ENCODE results near the gene KLHL41. TPM values are rescaled to one million over a fixed set of nuclear protein-coding genes. Genes with fewer than 3 reads are reported as not detected.
A peak's percentile ranks its signal among the peaks of the same experiment; 100 is the strongest.
"Not testable (repeated sequence)": the region's sequence is repeated elsewhere in the genome, so short reads cannot be mapped to it uniquely, and the experiment has no call there.

The KLHL41 gene
- total and polyA plus RNA-seq, 4 donors: 0.10 to 0.33 (median 0.26) TPM

DNA sequence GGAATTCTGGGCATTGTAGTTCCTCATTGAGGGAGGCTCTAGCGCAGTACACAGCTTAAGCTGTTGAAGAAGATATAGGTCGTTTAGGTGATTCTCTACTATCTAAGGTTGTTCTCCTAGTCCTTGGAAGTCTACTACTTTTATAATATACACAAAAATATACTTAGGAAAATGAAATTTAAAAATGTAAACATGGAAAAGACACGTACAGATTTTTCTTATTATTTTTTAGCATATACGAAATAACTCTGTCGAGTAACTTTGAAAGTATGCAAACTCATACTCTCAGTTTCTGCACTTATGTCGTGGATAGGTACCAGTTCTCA, 64.4 kb downstream of the KLHL41 start:
- no peak for TF ChIP-seq RAD21 (IDR thresholded peaks at IDR 0.05)
- peak in 1 of 2 donors; percentile 10 for TF ChIP-seq GABPA (IDR thresholded peaks at IDR 0.05 in 1 of 2, conservative IDR thresholded peaks at IDR 0.05 in 1 of 2)
- TF ChIP-seq YY1 (IDR thresholded peaks at IDR 0.05): peak; percentile 0
- no peak for TF ChIP-seq FOXA2 (IDR thresholded peaks at IDR 0.05)
- TF ChIP-seq TAF1 (conservative IDR thresholded peaks at IDR 0.05): no peak
- TF ChIP-seq HNF4G (IDR thresholded peaks at IDR 0.05): no peak
- TF ChIP-seq, protein P1, sequence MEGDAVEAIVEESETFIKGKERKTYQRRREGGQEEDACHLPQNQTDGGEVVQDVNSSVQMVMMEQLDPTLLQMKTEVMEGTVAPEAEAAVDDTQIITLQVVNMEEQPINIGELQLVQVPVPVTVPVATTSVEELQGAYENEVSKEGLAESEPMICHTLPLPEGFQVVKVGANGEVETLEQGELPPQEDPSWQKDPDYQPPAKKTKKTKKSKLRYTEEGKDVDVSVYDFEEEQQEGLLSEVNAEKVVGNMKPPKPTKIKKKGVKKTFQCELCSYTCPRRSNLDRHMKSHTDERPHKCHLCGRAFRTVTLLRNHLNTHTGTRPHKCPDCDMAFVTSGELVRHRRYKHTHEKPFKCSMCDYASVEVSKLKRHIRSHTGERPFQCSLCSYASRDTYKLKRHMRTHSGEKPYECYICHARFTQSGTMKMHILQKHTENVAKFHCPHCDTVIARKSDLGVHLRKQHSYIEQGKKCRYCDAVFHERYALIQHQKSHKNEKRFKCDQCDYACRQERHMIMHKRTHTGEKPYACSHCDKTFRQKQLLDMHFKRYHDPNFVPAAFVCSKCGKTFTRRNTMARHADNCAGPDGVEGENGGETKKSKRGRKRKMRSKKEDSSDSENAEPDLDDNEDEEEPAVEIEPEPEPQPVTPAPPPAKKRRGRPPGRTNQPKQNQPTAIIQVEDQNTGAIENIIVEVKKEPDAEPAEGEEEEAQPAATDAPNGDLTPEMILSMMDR (IDR thresholded peaks at IDR 0.05; ENCODE audit: low read depth, low read length, missing input control): no peak
- TF ChIP-seq, protein P2, sequence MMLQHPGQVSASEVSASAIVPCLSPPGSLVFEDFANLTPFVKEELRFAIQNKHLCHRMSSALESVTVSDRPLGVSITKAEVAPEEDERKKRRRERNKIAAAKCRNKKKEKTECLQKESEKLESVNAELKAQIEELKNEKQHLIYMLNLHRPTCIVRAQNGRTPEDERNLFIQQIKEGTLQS (IDR thresholded peaks at IDR 0.05): peak; percentile 7
- no peak for TF ChIP-seq HNF4A (conservative IDR thresholded peaks at IDR 0.05)
- TF ChIP-seq, protein P3, sequence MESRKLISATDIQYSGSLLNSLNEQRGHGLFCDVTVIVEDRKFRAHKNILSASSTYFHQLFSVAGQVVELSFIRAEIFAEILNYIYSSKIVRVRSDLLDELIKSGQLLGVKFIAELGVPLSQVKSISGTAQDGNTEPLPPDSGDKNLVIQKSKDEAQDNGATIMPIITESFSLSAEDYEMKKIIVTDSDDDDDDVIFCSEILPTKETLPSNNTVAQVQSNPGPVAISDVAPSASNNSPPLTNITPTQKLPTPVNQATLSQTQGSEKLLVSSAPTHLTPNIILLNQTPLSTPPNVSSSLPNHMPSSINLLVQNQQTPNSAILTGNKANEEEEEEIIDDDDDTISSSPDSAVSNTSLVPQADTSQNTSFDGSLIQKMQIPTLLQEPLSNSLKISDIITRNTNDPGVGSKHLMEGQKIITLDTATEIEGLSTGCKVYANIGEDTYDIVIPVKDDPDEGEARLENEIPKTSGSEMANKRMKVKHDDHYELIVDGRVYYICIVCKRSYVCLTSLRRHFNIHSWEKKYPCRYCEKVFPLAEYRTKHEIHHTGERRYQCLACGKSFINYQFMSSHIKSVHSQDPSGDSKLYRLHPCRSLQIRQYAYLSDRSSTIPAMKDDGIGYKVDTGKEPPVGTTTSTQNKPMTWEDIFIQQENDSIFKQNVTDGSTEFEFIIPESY (IDR thresholded peaks at IDR 0.05): no peak
- no peak for TF ChIP-seq RXRA (IDR thresholded peaks at IDR 0.05)
- H3K4me1 ChIP-seq (ENCODE audit: control insufficient read depth in 4 of 4, insufficient read depth in 4 of 4, low read length in 3 of 4): peaks cover 0 to 9% (median 7%) of the 10 kb centered on the region in 4 donors
- H3K4me3 ChIP-seq (ENCODE audit: low read depth in 1 of 3, low read length in 3 of 3): peak overlapping the region in 2 of 3 donors; percentile 81 to 91
- H3K27me3 ChIP-seq (ENCODE audit: control insufficient read depth in 4 of 4, insufficient read depth in 4 of 4, low read length in 3 of 4): no peaks in the 10 kb centered on the region
- H3K9me3 ChIP-seq (ENCODE audit: control insufficient read depth in 4 of 4, low read length in 3 of 4): no peaks in the 10 kb centered on the region
- 39% methylated on average over 6 of the region's 6 CpGs for WGBS
- DNase-seq (ENCODE audit: low spot score): no peak
- H3K27ac ChIP-seq (ENCODE audit: low read depth in 1 of 2, low read length in 2 of 2): no peak overlapping the region
- H3K9ac ChIP-seq (ENCODE audit: low read depth in 1 of 2, low read length in 2 of 2): no peak overlapping the region
- H3K36me3 ChIP-seq (ENCODE audit: control insufficient read depth in 4 of 4, insufficient read depth in 3 of 4, low read depth in 1 of 4, low read length in 3 of 4): no peaks in the 10 kb centered on the region

DNA sequence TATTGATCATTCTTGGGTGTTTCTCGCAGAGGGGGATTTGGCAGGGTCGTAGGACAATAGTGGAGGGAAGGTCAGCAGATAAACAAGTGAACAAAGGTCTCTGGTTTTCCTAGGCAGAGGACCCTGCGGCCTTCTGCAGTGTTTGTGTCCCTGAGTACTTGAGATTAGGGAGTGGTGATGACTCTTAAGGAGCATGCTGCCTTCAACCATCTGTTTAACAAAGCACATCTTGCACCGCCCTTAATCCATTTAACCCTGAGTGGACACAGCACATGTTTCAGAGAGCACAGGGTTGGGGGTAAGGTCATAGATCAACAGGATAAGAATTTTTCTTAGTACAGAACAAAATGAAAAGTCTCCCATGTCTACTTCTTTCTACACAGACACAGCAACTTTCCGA, 65.0 kb downstream of the KLHL41 start:
- not testable (repeated sequence) for DNase-seq (ENCODE audit: low spot score); H3K9me3 ChIP-seq (ENCODE audit: control insufficient read depth in 4 of 4, low read length in 3 of 4); H3K4me1 ChIP-seq (ENCODE audit: control insufficient read depth in 4 of 4, insufficient read depth in 4 of 4, low read length in 3 of 4); H3K9ac ChIP-seq (ENCODE audit: low read depth in 1 of 2, low read length in 2 of 2); H3K36me3 ChIP-seq (ENCODE audit: control insufficient read depth in 4 of 4, insufficient read depth in 3 of 4, low read depth in 1 of 4, low read length in 3 of 4); H3K27me3 ChIP-seq (ENCODE audit: control insufficient read depth in 4 of 4, insufficient read depth in 4 of 4, low read length in 3 of 4); H3K4me3 ChIP-seq (ENCODE audit: low read depth in 1 of 3, low read length in 3 of 3); H3K27ac ChIP-seq (ENCODE audit: low read depth in 1 of 2, low read length in 2 of 2)
- 76% methylated on average over 5 of the region's 5 CpGs for WGBS

DNA sequence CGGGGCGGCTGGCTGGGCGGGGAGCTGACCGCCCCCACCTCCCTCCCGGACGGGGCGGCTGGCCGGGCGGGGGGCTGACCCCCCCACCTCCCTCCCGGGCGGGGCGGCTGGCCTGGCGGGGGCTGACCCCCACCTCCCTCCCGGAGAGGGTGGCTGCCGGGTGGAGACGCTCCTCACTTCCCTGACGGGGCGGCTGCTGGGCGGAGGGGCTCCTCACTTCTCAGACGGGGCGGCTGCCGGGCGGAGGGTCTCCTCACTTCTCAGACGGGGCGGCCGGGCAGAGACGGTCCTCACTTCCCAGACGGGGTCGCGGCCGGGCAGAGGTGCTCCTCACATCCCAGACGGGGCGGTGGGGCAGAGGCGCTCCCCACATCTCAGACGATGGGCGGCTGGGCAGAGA, 65.8 kb downstream of the KLHL41 start:
- H3K9ac ChIP-seq (ENCODE audit: low read depth in 1 of 2, low read length in 2 of 2); H3K9me3 ChIP-seq (ENCODE audit: control insufficient read depth in 4 of 4, low read length in 3 of 4); H3K27ac ChIP-seq (ENCODE audit: low read depth in 1 of 2, low read length in 2 of 2); H3K4me3 ChIP-seq (ENCODE audit: low read depth in 1 of 3, low read length in 3 of 3); H3K36me3 ChIP-seq (ENCODE audit: control insufficient read depth in 4 of 4, insufficient read depth in 3 of 4, low read depth in 1 of 4, low read length in 3 of 4); H3K27me3 ChIP-seq (ENCODE audit: control insufficient read depth in 4 of 4, insufficient read depth in 4 of 4, low read length in 3 of 4); DNase-seq (ENCODE audit: low spot score); H3K4me1 ChIP-seq (ENCODE audit: control insufficient read depth in 4 of 4, insufficient read depth in 4 of 4, low read length in 3 of 4): not testable (repeated sequence)
- 92% methylated on average over 35 of the region's 36 CpGs for WGBS

Other genes starting within 250 kb of the KLHL41 start
- gene LRP2, start 147.2 kb upstream of the KLHL41 start, total RNA-seq: 1 to 10 TPM in 1 of 2 donors, under 1 TPM in 1; 0.19 to 5.7 TPM
- gene LRP2, start 147.2 kb upstream of the KLHL41 start, polyA plus RNA-seq: under 1 TPM; 0.33 to 0.47 TPM
- 1 to 10 TPM; 2.1 TPM for gene BBS5, start 30.2 kb upstream of the KLHL41 start, total RNA-seq
- gene BBS5, start 30.2 kb upstream of the KLHL41 start, polyA plus RNA-seq: 1 to 10 TPM; 1.7 to 2.5 TPM
- gene FASTKD1, start 64.2 kb downstream of the KLHL41 start, total RNA-seq: 10 to 100 TPM; 17.1 to 20.7 TPM
- gene FASTKD1, start 64.2 kb downstream of the KLHL41 start, polyA plus RNA-seq: 10 to 100 TPM in 1 of 2 donors, 1 to 10 TPM in 1; 6.7 to 15.3 TPM
- 10 to 100 TPM; 18.8 to 29.7 TPM for gene PPIG, start 74.6 kb downstream of the KLHL41 start, total RNA-seq
- gene PPIG, start 74.6 kb downstream of the KLHL41 start, polyA plus RNA-seq: 10 to 100 TPM; 15.2 to 49.3 TPM
- gene CFAP210, start 184.7 kb downstream of the KLHL41 start, total RNA-seq: under 1 TPM; 0.08 to 0.33 TPM
- gene CFAP210, start 184.7 kb downstream of the KLHL41 start, polyA plus RNA-seq: under 1 TPM; 0.02 to 0.42 TPM
- gene PHOSPHO2, start 184.8 kb downstream of the KLHL41 start, total RNA-seq: 1 to 10 TPM; 2.5 to 4.7 TPM
- gene PHOSPHO2, start 184.8 kb downstream of the KLHL41 start, polyA plus RNA-seq: 1 to 10 TPM; 1.4 to 5.3 TPM
- 10 to 100 TPM; 10.2 to 11.9 TPM for gene KLHL23, start 224.1 kb downstream of the KLHL41 start, total RNA-seq
- gene KLHL23, start 224.1 kb downstream of the KLHL41 start, polyA plus RNA-seq: 1 to 10 TPM; 2.6 to 5.3 TPM